Measurements from ENCODE around the gene NEXN.

NEXN gene

GRCh38 chr1:77951328-77951727, 62.9 kb downstream of the NEXN start:
- no peak overlapping the region for H2AFZ ChIP-seq (ENCODE audit: low read depth, low read length, severe bottlenecking)
- H3K4me3 ChIP-seq (ENCODE audit: insufficient read depth, low read length, poor library complexity, severe bottlenecking) = no peak overlapping the region
- peak overlapping the region; percentile 41; the same call in 1 of the 2 replicates for H3K27ac ChIP-seq (ENCODE audit: low read depth, low read length)
- H4K20me1 ChIP-seq (ENCODE audit: low read depth, low read length) = peaks cover 41% of the 10 kb centered on the region
- H3K79me2 ChIP-seq (ENCODE audit: insufficient read depth, low read length) = peaks cover 32% of the 10 kb centered on the region
- peaks cover 91% of the 10 kb centered on the region for H3K36me3 ChIP-seq (ENCODE audit: low read length)
- H3F3A ChIP-seq (ENCODE audit: insufficient read depth) = peaks cover 60% of the 10 kb centered on the region
- no peak overlapping the region for H3K9ac ChIP-seq (ENCODE audit: low read length)
- TF ChIP-seq, protein P1, sequence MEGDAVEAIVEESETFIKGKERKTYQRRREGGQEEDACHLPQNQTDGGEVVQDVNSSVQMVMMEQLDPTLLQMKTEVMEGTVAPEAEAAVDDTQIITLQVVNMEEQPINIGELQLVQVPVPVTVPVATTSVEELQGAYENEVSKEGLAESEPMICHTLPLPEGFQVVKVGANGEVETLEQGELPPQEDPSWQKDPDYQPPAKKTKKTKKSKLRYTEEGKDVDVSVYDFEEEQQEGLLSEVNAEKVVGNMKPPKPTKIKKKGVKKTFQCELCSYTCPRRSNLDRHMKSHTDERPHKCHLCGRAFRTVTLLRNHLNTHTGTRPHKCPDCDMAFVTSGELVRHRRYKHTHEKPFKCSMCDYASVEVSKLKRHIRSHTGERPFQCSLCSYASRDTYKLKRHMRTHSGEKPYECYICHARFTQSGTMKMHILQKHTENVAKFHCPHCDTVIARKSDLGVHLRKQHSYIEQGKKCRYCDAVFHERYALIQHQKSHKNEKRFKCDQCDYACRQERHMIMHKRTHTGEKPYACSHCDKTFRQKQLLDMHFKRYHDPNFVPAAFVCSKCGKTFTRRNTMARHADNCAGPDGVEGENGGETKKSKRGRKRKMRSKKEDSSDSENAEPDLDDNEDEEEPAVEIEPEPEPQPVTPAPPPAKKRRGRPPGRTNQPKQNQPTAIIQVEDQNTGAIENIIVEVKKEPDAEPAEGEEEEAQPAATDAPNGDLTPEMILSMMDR (IDR thresholded peaks at IDR 0.05; ENCODE audit: insufficient read depth, low read length, poor library complexity, severe bottlenecking) = no peak
- no peak for TF ChIP-seq EZH2phosphoT487 (conservative IDR thresholded peaks at IDR 0.05; ENCODE audit: low read length)
- no peaks in the 10 kb centered on the region for H3K9me3 ChIP-seq (ENCODE audit: insufficient read depth, low read length)
- H3K4me2 ChIP-seq (ENCODE audit: low read depth, low read length, poor library complexity, severe bottlenecking) = peak overlapping the region; percentile 22
- H3K9me2 ChIP-seq (replicated peaks; ENCODE audit: insufficient read depth, low read length) = no peaks in the 10 kb centered on the region
- H3K27me3 ChIP-seq (ENCODE audit: low read length) = no peaks in the 10 kb centered on the region

DNA sequence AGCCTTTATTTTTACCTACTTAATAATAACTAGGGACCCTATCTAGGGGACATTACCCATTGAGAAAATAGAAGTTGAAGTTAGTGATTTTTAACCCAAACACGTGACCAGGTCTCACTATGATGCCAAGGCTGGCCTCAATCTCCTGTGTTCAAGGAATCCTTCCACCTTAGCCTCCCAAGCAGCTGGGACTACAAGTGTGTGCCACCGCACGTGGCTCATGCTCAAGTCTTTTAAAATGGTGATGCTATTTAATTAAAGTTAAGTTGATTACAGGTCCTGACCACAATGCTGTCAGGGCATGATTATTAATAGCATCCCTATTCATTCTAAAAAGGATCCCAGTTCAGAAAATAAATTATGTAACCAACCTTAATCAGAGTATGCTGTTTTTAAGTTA, 65.5 kb downstream of the NEXN start:
- H3K9me3 ChIP-seq (ENCODE audit: insufficient read depth, low read length) = no peaks in the 10 kb centered on the region
- peaks cover 45% of the 10 kb centered on the region for H4K20me1 ChIP-seq (ENCODE audit: low read depth, low read length)
- H2AFZ ChIP-seq (ENCODE audit: low read depth, low read length, severe bottlenecking) = no peak overlapping the region
- H3K79me2 ChIP-seq (ENCODE audit: insufficient read depth, low read length) = peaks cover 33% of the 10 kb centered on the region
- H3K27me3 ChIP-seq (ENCODE audit: low read length) = no peaks in the 10 kb centered on the region
- H3K27ac ChIP-seq (ENCODE audit: low read depth, low read length) = no peak overlapping the region
- H3K4me2 ChIP-seq (ENCODE audit: low read depth, low read length, poor library complexity, severe bottlenecking) = no peak overlapping the region
- TF ChIP-seq, protein P1 (IDR thresholded peaks at IDR 0.05; ENCODE audit: insufficient read depth, low read length, poor library complexity, severe bottlenecking) = no peak
- no peak for TF ChIP-seq EZH2phosphoT487 (conservative IDR thresholded peaks at IDR 0.05; ENCODE audit: low read length)
- H3K36me3 ChIP-seq (ENCODE audit: low read length) = peaks cover 91% of the 10 kb centered on the region
- peaks cover 50% of the 10 kb centered on the region for H3F3A ChIP-seq (ENCODE audit: insufficient read depth)
- H3K9ac ChIP-seq (ENCODE audit: low read length) = no peak overlapping the region
- H3K4me3 ChIP-seq (ENCODE audit: insufficient read depth, low read length, poor library complexity, severe bottlenecking) = no peak overlapping the region
- no peaks in the 10 kb centered on the region for H3K9me2 ChIP-seq (replicated peaks; ENCODE audit: insufficient read depth, low read length)

GRCh38 chr1:77954521-77954920, 66.1 kb downstream of the NEXN start:
- Histone ChIP-seq H3K4me2 (ENCODE audit: low read depth, low read length, poor library complexity, severe bottlenecking) (no peak overlapping the region), H3K9me2 (replicated peaks; ENCODE audit: insufficient read depth, low read length) (no peaks in the 10 kb centered on the region), H3K27ac (ENCODE audit: low read depth, low read length) (no peak overlapping the region), H3K79me2 (ENCODE audit: insufficient read depth, low read length) (peaks cover 33% of the 10 kb centered on the region), H3K36me3 (ENCODE audit: low read length) (peaks cover 90% of the 10 kb centered on the region), H3F3A (ENCODE audit: insufficient read depth) (peaks cover 46% of the 10 kb centered on the region), H3K27me3 (ENCODE audit: low read length) (no peaks in the 10 kb centered on the region), H3K4me3 (ENCODE audit: insufficient read depth, low read length, poor library complexity, severe bottlenecking) (no peak overlapping the region), H4K20me1 (ENCODE audit: low read depth, low read length) (peaks cover 46% of the 10 kb centered on the region), H3K9ac (ENCODE audit: low read length) (no peak overlapping the region), H3K9me3 (ENCODE audit: insufficient read depth, low read length) (no peaks in the 10 kb centered on the region), H2AFZ (ENCODE audit: low read depth, low read length, severe bottlenecking) (no peak overlapping the region)
- no peak for TF ChIP-seq EZH2phosphoT487 (conservative IDR thresholded peaks at IDR 0.05; ENCODE audit: low read length)
- TF ChIP-seq, protein P1 (IDR thresholded peaks at IDR 0.05; ENCODE audit: insufficient read depth, low read length, poor library complexity, severe bottlenecking) = no peak
